Astrocyte of the cerebellum (primary cell): ENCODE measurements around the gene NT5C.

Experiments
- DNase-seq: peaks from one replicate; pipeline ENCODE4 v3.0.0-alpha.2; 2011; ENCODE audit warnings: low read depth
- H3K4me3 ChIP-seq: 2 replicates; pipeline ENCODE4 v1.5.1; 2011; ENCODE audit warnings: mild to moderate bottlenecking, low read depth, low read length, moderate library complexity
- CTCF ChIP-seq: IDR thresholded peaks from 2 replicates; pipeline ENCODE4 v1.5.1; 2012; ENCODE audit warnings: low read length, low read depth, moderate library complexity, mild to moderate bottlenecking; ENCODE audit errors: missing control alignments
- in situ Hi-C: cut with HindIII; loops from 2 replicates; pipeline ENCODE4 v1.10.0; 2017; ENCODE audit warnings: low sequenced_read_pairs

NT5C gene

GRCh38 chr17:75091855-75092327, 39.7 kb downstream of the NT5C start:
- no peak for TF ChIP-seq CTCF
- DNase-seq: no peak
- in situ Hi-C loops: no loop called here
- no peak overlapping the region for H3K4me3 ChIP-seq

DNA sequence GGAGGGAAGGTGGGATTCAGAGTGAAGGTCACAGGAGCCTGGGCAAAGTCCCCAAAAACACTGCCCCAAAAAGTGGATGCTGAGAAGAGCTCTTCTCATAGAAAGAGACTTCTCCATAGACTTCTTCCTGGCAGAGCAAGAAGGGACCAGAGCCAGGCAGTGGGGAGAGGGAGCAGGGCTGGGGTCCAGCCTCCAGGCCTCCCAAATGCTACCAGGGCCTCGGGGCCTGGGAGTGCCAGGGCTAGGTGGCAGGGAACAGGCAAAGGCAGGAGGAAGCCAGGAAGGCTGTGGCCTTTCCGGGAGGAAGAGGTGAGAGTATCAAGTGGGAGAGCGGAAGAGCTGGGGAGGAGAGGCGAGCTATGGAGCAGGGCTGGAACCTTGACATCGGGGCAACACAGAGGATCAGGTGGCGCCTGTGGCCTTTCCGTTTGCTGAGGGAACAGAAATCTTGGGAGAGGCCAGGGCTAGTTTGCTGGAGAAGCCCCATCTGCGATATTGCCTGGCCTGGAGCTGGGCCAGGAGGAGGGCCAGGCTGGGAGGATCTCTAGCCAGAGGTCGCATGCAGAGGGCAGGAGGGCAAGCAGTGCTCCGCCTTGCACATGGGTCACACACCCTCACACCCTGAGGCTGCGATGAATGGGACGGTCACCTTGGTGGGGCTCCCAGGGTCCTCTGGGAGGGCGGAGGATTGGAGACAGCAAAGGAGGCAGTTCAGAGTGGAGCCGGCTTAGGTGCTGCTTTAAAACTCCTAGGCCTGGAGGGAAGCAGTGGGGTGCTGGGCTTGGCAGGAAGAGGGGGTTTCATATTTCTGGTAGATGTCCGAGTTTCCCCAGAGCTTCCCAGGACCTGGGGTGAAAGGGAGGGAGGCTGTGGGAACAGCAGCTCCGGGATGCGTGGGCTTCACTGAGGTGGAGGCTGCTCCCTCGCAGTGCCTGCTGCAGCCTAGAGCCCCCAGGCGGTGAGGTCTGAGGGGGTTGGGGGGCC, 40.4 kb downstream of the NT5C start:
- in situ Hi-C loops: no loop called here
- H3K4me3 ChIP-seq: no peak overlapping the region
- TF ChIP-seq CTCF: no peak
- DNase-seq: no peak

DNA sequence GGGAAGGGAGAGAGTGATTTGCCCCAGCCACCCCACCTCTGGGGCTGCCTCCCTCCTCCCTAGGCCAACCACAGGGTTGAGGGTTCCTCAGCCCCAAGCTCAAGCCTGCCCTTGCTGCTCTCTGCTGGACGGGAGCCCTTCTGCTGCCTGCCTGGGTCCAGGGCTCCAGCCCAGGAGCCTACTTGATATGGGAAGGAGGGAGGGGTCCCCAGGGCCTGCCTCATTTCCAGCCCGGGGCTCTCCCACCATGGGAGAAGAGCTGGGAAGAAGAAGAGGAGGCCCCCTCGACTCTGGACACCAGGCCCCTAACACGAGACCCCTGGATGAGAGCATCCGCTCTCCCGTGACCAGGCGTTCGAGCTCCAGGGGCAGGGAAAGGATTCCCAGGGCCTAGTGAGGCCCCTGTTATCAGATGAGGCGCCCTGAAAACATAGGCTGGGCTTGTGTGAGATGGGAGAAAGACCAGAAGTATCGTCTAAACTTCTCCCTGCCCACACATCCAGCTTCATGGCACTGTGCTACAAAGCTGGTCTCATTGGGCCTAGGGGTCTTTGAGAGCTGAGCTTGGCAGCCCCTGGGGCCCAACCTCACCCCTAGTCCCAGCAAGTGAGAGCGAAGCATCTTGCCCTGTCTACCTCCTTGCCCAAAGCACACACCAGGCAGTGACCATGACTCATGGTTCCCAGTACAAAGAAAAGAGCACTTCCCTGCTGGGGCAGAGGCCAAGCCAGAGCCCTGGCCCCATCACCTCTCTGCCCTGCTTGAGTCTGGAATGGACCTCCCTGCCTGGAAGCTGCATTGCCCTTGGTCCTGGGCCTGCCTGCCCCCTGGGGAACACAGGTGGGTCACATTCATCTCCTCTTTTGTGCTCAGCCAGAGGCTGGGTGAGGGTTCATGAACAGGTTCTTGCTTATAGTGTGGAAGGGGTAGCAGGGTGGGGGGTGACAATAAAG, 42.8 kb downstream of the NT5C start:
- no peak for DNase-seq
- H3K4me3 ChIP-seq: peak overlapping the region; percentile 46
- no peak for TF ChIP-seq CTCF
- in situ Hi-C loops: no loop called here

DNA sequence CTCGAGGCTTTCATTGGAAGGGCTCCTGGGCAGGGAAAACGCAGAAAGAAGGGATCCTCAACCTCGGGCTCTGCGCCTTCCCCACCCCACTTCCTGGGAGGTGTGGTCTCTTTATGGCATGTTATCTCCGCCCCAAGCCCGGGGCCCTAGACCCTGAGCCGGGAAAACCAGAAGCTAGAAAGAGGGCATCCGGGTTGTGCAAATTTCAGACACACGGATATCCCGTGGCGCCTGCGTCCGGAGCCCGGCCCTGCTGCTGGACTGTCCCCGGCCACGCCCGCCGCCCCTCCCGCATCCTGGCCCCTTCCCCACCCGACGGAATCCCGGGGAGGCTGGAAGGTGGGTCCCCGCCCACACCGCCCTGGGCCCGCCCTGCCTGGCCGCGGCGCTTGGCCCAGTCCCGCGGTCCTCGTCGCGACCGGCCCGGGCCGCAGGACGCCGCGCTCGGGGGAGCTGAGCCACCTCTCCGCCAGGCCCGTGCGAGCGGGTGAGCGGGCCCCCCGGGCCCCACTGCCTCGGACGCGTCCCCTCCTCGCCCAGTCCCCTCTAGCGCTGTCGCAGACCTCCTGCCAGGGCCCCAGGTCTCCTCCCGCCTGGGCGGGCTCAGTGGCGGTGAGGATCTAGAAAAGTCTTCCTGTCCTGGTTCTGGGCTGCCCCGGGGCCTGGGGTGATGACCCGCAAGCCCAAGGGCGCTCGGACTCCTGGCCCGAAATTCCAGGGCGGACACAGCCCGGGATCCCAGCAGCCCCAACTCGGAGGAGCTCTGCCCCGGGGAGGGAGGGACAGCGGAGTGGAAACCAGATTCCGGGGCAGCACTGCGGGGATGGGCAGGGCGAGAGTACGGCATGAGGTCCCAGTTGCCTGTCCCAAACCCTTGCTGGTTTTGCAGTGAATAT, 43.7 kb downstream of the NT5C start, which contains the start of gene SLC16A5:
TSS of gene SLC16A5 (plus strand) at position 397 of the 896 bp plus-strand sequence. CDS start 5,683 bp downstream, outside the sequence.
- in situ Hi-C loops: no loop called here
- peak within 1 kb of the TSS; percentile 46 for H3K4me3 ChIP-seq
- no peak for TF ChIP-seq CTCF
- no peak for DNase-seq

DNA sequence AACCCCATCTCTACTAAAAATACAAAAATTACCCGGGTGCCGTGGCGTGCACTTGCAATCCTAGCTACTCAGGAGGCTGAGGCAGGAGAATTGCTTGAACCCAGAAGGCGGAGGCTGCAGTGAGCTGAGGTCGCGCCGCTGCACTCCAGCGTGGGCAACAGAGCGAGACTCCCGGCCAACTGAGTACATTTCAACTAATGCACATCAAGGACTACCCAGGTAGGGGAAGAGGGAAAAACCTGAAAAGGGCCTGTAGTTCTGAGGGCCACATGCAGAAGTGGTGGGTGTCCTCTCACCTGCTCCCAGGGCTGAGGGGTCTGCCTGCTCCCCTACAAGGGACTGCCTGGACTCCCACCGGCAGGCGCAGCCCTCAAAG, 44.4 kb downstream of the NT5C start:
- in situ Hi-C loops: no loop called here
- DNase-seq: no peak
- peak overlapping the region; percentile 46 for H3K4me3 ChIP-seq
- no peak for TF ChIP-seq CTCF
